HG03442 (cell line): ENCODE data around the gene ZYG11A.

Source experiments
- ATAC-seq: cut with Tn5 transposase; IDR thresholded peaks from one replicate; pipeline ENCODE4 v1.9.1; 2021; ENCODE audit warnings: mild to moderate bottlenecking, moderate library complexity; ENCODE audit not compliant: unreplicated experiment

The ZYG11A gene

DNA sequence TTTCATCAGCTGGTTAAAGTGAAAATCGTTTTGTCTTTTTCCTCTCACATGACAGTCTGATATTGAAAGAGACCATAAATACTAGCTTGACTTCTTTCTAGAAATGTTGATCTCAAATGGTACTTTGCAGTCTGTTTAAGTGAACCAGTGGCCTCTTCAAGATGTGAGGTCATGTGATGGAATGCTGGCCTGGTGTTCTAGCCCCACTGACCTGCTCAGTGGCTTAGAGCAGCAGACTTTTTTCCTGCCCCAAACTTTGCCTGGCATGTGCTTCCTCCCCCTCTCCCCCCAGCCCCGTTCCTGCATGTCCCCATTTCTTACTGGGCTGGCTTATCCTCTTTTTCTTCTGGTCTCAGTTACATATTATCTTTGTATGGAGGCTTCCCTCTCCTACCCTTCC lies 34.3 kb downstream of the ZYG11A start:
- no peak for ATAC-seq

DNA sequence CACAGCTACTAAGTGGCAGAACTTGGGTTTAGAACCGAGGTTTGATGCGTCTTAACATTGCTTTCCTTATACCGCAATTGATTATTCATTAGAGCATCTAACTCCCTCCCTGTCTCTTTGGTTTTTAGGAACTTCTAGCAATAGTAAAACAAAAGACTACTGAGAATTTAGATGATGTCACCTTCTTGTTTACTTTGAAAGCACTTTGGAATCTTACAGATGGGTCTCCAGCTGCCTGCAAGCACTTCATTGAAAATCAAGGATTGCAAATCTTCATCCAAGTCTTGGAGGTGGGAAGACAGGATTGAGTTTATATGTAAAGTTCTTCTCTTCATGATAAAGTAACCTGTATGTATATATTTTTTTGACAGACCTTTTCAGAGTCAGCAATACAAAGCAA lies 35.0 kb downstream of the ZYG11A start:
- no peak for ATAC-seq

DNA sequence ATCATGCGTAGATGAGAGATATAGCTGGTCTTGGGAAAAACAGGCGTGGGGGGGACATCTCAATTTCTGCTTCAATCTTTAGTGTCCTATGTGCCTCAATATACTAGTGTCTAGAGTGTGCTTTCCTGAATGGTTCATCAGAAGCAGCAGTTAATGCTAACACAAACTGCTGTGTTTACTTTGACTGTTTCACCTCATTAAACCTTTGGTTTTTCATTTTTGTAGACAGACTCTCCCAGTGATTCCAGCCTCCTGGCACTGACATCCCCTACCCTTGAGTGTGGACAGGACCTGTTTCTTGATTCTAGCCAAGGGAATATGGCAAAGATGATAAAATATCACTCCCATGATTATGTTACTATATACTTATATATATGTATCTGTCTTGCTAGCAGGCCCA lies 37.6 kb downstream of the ZYG11A start:
- ATAC-seq, result no peak

DNA sequence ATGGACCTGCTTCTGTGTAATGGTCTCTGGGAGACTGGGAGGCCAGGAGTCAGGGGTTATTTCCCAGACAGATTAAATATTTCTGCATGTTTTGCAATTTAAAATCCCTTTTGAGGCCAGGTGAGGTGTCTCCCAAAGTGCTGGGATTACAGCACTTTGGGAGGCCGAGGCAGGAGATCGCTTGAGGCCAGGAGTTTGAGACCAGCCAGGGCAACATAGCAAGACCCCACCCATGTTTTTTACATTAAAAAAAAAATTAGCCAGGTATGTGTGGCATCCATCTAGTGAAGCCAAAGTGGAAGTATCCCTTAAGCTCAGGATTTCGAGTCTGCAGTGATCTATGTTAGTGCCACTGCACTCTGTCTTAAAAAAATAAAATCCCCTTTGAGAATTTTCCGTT lies 44.9 kb downstream of the ZYG11A start:
- no peak for ATAC-seq

DNA sequence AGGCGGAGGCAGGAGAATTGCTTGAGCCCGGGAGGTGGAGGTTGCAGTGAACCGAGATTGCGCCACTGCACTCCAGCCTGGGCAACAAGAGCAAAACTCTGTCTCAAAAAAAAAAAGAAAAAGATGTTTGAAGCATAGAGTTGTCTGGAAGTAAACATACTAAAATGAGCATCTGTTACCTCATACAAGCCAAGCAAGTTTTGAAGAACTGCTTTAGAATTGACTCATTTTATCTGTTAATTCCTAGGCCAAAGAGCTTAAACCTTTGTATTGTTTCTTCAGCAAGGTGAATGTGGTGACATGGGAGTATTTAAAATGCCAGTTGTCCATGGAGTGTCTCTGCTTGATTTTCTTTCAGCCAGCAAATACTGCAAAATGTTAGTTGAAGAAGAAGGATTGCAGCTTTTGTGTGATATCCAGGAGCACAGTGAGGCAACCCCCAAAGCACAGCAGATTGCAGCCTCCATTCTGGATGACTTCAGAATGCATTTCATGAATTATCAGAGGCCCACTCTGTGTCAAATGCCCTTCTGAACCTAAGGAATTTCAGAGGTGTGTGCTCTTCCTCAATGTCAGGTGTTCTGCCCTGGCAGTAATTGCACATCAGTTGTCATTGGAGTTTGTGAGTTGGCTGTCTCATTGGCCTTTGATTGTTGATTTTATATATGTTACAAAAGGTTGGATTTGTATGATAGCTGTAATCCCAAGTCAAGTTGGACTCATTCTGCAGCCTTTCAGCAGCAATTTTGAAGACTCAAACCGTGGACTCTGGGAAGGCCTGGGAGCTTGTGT lies 50.1 kb downstream of the ZYG11A start:
- ATAC-seq, result no peak

DNA sequence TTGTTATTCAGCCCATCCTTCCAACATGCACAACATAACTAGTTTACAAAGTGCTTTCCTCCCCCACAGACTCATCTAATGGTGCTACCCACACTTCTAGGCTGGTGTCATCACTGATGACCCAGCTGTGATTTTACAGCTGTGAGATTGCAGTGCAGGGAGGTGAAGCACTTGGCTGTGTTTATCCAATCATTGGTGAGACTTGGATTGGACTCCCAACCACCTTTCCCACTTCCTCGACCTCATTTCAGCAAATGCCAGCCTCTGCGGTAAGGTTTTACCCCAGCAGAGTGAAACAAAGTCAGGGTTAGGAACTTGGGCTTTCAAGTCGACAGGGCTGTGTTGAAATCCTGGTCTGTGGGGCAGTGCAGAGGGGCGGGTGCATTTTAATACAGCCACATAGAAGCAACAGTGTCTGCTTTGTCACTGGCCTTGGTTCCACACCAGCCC lies 56.9 kb downstream of the ZYG11A start:
- no peak for ATAC-seq

DNA sequence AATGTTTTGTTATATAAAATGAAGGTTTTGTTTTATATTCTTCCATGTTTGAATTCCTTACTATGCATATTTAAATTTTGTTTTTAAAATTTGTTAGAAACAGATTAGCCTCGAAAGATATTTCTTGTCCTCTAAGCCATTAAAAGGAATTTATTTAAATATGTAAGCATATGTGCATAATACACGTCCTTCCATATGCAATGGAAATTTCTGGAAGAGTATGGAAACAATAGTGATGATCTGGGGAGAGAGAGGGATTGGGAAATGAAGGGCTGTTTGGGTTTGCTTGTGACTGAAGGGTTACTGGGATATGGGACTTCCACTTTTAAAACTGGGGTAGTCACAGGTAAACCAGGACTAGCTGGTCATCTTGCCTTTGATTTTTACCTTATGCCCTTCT lies 57.8 kb downstream of the ZYG11A start:
- ATAC-seq, result no peak

DNA sequence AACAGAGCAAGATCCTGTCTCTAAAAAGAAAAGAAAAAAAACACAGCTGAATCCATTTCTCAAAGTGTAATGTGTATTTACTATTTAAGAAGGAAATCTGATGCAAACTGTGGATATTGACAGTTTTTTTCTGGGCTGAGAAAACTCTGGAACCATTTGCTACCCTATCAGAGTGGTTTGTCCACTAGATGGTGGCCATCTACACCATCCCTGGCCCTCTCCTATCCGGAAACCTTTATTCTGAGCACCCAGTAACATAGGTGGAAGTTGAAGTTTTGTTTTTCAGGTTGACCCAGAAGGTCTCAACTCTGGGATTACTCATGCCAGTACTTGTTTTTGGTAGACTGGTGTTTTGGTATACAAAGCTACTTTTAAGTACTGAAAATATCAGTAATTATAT lies 58.8 kb downstream of the ZYG11A start:
- ATAC-seq, result no peak

DNA sequence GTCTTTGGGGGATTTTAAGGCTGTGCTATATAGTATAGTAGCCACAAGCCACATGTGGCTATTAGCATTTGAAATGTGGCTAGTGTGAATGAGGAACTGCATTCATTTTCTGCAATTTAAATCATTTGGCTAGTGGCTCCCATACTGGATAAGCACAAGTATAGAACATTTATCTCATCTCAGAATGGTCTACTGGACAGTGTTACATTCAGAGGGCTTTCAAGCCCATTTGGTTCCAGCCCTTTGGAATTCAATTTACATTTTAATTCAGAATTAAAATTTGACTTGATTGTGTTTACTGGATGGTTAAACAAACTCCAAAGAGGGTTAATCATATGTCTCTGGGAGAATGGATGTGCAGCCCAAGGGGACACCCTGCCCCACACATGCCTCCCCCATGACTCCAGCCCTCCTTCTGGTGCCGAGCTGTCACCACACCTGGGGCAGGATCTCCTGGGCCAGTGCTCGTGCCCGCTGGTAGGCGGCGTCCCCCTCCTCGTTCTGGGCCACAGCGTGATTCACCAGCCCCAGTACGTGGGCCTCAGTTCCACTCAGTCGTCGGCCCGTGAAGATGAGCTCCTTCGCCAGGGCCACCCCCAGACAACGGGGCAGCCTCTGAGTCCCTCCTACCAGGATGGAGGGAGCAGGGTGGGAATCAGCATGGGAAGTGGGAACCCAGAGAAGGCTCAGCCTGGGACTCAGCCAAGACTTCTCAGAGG lies 61.8 kb downstream of the ZYG11A start:
- no peak for ATAC-seq

DNA sequence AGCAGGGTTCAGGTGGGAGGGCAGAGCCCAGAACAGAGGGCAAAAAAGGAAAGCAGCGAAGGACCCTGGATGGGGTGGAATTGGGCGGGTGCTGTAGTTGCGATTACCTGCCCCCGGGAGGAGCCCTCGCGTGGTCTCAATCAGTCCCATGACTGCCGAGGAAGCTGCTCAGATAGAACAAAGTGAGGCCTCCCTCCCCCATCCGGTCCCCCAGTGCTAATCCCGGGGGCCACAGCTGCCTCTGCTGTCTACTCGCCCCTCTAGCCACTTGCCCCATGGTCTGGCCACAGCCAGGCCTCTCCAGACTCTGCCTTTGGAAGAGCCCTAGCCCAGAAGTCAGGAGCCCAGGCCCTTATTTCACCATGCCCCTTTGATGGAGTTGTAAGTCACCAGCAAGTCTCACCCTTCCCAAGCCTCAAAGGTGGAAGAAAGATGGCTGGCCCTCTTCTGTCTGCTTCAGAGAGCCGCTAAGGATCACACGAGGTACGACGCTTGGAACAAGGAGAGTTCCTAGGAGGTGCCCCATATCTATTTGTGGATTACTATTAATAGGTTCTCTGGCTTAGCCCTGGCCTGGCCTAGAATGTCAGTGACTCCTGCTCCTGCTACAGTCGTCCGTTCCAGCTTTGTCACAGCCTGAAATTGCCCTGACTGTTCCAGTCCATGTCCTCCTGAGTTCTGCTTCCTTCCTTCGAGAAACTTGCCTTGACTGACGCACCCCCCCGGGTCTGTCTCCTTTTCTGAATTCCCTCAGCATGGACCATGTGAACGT lies 62.6 kb downstream of the ZYG11A start:
- ATAC-seq, result no peak

DNA sequence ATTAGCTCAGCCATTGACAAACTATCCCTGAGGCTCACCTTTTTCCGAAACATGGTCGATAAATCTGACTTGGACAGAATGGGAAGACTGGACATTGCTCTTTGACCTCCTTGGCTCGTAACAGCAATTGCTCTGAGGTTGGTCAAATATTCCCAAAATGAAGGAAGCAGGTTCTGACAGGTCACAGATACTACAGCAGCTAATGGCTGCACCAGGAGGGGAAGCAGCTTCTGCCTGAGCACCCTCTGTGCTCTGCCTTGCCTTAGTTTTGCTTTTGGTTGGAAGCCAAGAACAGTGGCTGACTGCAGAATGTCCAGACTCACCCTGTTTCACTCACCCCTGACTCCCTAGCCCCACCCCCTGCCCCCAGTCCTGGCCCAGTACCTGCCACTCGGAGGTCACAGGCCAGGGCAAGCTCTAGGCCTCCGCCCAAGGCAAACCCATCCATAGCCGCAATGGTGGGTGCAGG lies 63.6 kb downstream of the ZYG11A start:
- no peak for ATAC-seq

DNA sequence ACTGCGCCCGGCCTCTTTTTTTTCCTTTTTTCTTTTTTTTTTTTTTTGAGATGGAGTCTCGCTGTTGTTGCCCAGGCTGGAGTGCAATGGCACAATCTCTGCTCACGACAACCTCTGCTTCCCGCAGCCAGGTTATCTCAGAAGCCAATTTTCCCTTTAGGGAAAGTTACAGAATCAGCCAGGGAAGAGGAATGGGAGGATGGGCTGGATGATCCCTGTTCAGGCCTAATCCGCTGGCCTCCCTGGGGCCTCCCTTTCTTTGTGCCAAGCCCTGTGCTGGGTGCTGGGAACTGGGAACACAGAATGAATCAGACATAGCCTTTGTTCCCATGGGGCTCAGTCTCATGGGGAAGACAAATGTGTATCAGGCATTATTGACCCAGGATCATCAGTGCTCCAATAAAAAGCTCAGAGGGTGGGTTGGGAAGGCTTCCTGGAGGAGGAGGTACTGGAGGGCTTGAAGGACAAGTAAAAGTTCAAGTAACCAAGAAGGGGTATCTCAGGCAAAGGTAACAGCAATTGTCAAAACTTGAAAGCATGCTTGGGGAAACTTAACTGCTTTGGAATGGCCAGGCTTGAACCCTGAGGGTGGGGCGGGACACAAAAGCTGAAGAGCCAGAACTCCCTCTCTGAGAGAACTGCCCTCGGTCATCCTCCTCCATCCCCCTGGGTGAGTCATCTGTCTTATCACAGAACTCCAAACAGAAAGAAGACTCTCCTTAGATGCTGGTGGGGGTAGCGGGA lies 64.7 kb downstream of the ZYG11A start:
- no peak for ATAC-seq

DNA sequence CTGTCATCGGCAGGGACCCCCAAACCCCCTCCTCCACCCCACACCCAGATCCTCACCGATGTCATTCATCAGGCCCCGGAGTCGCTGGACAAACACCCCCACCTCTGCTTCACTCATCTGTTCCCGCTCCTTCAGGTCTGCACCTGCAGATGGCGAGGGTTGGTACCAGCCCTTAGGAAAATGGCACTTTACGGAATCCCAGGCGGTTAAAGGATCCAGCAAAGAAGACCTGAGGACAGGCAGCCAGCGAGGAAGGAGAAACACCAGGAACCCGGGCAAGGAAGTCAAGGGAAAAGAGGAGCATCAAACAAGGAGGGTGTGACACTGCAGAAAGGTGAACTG lies 65.2 kb downstream of the ZYG11A start:
- ATAC-seq, result no peak

DNA sequence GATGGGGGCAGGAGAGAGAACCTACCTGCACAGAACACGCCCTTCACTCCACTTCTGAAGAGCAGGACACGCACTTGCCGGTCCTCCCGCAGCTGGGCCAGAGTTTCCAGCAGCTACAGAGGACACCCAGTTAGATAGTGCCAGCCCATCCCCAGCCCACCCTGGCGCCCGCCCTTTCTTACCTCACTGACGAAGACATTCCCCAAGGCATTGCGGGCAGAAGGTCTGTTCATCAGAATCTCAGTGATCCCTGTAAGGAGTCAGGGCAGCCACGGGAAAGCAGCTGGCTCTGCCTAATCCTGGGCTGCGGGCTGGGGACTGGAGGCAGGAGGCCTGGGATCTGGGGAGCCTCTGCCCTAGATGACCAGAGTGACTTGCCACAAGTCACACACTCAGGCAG lies 69.0 kb downstream of the ZYG11A start:
- ATAC-seq, result no peak

DNA sequence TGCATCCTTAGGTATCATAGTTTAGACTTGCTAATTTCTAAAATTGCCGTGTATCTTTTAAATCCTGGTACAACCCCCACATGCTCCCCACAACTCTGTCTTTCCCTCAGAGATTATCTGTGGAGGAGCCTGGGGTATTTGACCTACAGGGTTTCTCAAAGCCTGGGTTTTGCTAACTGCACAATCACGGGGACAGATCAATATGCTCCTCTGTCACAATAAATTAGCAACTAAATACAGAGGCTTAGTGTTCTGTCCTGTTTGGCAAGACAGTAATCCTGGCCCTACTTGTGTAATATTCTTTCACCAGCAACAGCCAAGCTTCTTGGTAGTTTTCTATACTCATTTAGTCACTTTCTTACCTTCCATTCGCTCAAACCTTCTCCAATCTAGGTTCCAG lies 70.5 kb downstream of the ZYG11A start:
- no peak for ATAC-seq

DNA sequence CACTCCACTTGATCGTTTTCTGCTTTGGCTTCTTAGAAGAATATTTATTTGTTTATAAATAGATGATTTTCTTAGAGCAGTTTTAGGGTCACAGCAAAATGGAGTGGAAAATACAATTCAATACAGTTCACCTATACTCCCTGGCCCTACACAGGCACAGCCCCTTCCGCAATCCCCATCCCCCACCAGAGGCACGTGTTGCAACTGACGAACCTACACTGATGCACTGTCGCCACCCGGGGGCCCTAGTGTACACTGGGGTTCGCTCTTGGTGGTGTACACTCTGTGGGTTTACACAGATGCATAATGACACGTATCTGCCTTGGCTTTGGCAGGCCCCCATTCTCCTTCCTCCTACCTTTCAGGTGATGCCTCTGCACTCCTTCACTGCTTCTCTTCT lies 71.0 kb downstream of the ZYG11A start:
- no peak for ATAC-seq

DNA sequence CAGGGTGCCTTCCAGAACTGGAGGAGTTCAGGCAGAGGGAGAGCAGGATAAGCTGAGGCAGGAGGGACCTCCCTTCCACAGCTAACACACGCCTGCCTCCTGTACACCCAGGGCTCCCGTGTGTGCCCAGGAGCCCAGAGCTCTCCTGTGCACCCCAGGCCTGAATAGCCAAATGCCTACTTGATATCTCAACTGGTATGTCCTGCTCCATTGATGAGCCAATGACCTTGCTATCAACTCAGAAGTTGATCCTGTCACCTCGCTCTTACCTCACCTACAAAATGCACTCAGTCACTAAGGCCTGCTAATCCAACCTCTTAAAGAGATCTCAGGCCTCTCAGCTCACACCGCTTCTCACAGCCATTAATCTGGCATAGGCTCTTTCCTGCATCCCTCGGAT lies 71.9 kb downstream of the ZYG11A start:
- no peak for ATAC-seq

DNA sequence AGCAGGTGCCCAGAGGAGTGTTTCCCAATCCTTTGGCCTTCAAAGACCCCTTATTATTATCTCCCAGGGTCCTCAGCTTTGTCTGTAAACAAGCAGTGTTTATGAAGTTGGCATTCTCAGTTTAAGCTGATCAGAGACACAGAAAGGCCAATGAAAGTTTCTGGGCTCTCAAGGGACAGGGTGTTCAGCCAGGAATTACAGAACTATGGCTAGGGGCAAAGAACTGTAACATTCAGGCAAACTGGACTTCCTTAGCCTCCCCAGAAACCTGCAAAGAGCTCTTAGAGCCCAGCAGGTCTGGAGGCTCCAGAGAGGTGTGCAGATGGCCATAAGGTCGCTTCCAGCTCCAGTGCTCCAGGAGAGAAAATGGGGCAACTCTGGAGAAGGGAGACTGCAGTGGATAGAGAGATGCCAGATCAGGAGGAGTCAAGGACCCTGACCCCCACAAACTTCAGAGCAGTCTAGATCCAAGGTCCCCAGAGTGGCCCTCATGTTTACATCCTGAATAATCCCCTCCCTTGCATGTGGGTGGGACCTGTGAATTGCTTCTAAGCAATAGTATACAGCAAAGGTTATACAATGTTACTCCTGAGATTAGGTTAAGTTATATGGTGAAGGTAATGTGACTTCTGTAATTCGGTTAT lies 72.8 kb downstream of the ZYG11A start:
- no peak for ATAC-seq

DNA sequence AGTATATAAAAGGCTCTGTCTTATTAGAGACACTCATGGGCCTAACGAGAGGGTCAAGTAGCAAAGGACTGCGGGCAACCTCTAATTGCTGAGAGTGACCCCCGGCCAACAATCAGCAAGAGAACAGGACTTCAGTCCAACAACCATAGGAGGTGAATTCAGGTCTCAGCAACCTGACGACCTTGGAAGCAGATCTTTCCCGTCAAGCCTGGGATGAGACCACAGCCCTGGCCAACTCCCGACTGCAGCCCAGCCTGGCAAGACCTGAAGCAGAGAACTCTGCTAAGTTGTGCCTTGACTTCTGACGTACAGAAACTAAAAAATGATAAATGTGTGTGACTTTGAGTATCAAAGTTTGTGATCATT lies 73.3 kb downstream of the ZYG11A start:
- no peak for ATAC-seq

DNA sequence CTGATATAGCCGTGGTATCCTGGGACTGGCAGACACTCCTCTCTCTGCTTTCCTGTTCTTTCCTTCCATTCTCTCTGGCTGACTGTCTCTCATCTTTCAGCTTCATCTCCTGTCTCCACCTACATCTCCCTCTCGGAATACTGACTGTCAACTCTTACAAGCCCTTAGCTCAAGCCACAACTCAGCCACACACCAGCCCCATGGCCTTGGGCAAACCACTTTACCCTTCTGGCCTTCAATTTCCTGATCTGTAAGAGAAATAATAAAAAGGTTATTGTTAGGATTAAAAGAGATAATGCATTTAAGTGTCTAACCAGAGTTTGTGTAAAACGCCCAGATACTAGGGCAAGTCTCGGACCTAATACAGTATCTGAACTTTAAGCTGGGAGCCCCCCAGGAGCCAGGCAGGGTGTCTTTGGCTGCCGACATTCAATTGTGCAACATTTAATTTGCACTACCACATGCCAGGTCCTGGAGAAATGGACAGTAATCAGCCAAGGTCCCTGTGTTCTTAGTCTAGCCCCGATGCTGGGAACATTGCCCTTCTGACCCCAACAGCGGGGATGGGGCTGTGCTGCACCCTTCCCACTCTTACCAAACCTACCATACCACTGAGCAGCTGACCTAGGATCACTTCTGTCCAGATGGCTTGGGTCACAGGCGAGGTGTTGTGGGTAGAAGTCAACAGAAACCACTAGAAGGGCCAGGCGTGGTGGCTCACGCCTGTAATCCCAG lies 73.8 kb downstream of the ZYG11A start:
- no peak for ATAC-seq
